ENCODE measurements around the gene NR2F2.

Gene NR2F2

DNA sequence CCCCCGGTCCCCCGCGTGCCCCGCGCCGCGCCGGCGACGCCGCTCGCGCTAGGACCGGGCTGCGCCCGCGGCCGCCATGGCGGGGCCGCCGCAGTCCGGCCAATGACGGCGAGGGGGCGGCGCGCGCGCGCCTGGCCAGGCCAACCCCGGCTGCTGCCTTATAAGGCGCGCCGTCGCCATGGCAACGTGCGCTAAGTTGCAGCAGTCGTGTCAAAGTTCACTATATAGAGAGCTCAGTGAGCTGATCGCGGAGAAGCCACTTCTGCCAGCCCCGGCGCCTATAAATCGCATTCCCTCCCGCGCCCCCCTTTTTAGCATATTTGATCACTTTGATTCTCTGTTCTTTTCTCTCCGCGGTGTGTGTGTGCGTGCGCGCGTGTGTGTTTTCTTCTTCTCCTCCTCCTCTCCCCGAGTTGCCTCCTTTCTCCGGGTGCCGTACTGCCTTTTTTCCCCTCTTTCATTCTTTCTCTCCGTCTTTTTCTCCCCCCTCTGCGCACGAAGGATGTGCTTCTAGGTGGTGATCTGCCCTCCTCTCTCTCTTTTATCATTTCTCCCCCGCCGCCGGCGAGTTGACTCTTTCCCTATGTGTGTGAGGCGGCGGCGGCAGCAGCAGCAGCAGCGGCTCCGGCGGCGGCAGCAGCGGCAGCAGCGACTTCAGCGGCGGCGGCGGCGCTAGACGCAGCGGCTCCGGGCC lies at the start of gene NR2F2:
NR2F2 (plus strand) TSS at position 251 of the 694 bp plus-strand sequence. CDS start 1,406 bp downstream, outside the sequence.
- DNase-seq: no peak

DNA sequence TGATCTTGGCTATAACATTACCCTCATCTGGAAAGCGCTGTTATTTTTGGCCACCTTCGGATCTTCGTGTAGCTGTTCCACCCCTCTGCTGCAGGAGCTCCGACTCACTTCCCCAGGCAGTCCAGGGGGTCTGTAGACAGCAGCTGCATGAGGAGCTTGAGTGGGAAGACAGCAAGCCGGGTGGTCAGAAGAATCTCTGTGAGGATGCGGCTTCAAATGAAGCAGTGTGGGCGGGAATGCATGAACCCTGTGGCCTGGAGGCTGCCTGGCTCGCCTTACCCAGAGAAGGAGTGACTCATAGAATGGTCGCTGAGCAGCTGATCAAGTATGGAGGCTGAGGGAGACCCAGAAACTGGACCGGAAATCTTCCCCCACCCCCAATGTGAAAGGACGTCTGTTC lies 45.2 kb upstream of the NR2F2 start:
- DNase-seq: no peak

DNA sequence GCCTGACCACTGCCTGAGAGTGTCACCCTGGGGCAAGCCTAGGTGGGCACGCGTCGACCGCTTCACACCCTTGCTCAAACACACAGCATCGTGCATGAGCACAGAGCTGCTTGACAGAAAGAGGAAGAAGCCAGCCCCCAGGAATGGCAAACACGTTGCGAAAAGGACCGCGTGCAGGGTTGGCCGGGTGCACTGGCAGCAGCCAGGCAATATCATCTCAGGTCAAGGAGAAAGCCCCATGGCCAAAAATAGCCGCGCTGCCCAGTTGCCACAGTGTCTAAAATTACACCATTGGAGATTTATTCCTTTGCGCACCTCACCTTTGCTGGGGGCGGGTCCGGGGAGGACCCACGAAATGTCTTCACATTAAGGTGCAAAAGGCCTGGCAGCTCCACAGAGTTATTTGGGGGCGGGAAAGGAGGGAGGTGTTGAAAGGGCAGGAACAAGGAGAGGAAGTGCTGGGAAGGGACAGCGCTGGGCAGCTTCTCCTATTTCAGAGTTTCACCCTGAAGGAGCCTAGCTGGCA lies 44.7 kb upstream of the NR2F2 start:
- DNase-seq: no peak

DNA sequence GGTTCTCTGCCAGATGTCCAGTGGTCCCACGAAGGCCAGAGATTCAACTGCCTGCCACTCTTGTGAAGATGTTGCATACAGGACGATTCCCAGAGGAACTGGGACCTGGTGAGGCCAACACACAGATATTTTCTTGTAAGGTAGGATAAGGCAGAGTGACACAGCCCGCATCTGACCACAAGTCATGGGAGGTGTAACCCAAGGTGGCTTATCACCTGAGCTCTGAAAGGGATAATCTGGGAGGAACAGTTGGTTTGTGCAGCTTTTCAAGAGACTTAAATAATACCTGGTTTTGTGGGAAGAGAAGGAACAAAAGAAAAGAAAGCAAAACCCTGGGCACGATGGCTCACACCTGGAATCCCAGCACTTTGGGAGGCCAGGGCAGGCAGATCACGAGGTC lies 39.8 kb upstream of the NR2F2 start:
- DNase-seq: no peak

DNA sequence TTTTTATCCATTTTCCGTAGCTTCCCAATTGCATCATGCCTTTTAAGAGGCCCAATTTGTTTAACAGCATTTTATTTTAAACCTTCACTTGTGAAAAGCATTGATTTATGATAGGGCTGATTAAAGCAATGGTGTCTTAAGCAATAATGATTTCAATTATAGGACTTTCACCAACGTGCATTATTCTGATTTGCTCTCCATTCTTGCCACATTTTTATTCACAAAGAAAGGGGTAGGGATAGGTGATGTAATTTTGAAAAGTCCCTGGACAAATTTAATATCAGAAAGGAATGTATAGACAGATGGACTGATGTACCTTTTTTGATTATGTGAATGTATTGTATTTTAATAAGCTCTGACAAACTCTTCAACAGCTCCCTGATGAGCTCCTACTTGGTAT lies 37.9 kb upstream of the NR2F2 start:
- DNase-seq: no peak

DNA sequence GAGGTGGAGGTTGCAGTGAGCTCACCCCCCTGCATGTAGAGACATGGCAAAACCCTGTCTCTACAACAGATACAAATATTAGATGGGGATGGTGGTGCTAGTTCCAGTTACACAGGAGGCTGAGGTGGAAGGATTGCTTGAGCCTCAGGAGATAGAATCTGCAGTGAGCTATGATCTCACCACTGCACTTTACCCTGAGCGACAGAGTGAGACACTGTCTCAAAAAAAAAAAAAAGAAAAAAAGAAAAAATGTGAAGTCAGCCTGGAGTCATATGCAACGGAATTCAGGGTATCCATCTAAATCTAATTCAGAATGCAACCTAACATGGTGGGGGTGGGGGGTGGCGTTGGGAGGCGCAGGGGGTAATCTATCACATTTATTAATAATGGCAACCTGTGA lies 37.1 kb upstream of the NR2F2 start:
- no peak for DNase-seq

DNA sequence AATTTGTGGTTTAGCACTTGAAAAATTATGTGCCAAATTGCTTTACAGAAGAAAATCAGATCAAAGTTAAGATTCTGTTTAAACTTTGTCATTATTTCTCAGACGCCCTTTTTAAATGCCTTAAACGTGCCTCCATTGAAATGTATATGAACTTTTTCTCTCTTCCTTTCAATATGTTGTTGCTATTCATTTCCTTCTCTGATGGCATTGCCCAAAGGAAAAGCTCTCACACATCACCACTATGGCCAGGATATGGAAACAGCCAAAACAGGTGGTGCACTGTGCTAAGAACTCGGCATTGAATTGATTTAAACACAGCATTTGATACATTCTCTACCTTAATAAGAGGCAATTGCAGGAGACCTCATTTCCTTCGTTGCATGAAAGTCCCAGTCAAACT lies 35.7 kb upstream of the NR2F2 start:
- no peak for DNase-seq

DNA sequence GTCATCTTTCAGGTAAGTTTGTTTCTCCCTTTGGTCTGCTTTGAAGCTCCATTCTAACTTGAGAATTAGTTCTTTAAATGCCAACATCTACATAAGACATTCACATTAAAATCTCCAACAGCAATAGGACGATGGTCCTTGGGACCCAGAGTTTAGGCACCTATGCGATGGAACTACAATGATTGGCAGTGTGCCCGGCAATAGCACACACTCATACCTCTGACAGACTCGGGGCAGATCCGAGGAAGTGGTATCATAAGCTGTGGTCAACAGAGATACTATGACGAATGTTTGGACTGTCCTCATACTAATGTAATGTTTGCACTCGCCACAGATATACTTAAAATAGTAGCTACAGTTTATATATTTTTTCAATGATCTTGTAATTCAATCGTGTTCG lies 34.2 kb upstream of the NR2F2 start:
- no peak for DNase-seq

DNA sequence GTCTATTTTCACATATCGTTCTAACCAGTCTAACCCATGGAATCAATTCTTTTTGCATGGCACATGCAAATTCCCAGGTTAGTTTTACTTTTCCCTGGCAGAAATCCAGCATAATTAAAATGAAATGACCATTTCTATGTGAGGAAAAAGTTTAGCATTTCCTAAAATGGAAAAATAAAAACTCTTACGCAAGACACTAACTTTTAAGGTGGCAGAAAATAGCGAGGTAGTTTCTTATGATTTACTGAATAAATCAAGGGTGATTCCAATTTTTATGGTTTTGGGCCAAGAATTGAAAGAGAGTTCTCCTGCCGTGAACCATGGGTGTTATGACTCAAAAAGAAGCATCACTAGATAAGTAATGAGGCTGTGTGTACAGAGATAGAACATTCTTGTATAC lies 32.7 kb upstream of the NR2F2 start:
- DNase-seq: no peak

DNA sequence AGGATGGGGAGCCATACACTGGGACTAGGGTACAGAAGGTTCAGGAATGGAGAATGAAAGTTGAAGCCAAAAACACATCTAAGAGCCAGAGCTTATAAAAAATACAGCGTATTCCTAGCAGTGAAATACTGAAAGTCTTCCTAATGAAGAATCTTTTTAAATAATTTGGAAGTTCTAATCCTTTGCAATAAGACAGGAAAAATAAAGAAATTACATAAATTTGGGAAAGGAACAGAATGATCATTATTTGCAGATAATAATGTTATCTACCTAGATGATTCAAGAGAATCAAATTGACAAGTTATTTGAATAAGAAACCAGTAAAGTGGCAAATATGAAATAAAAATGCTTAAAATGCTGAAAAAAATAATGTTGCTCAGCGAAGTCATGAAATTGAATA lies 32.3 kb upstream of the NR2F2 start:
- DNase-seq: no peak

DNA sequence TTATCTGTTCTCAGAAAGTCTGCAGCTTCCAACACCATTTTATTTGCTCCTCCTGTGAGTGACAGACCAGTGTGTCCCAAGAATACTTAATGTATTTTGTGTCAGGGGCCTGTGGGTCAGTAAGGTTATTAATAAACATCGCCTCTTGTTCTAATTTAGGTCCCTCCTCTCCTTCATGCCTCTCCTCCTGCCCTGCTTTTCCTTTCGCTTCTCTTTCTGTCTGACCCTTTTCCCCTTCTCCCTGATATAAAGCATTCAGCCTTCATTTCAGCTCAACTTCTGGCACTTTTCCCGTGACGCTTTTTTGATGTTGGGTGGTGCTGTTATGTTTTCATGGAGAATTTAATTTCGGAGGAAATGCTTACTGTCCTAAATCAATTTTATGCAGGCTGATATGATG lies 29.7 kb upstream of the NR2F2 start:
- DNase-seq: no peak

DNA sequence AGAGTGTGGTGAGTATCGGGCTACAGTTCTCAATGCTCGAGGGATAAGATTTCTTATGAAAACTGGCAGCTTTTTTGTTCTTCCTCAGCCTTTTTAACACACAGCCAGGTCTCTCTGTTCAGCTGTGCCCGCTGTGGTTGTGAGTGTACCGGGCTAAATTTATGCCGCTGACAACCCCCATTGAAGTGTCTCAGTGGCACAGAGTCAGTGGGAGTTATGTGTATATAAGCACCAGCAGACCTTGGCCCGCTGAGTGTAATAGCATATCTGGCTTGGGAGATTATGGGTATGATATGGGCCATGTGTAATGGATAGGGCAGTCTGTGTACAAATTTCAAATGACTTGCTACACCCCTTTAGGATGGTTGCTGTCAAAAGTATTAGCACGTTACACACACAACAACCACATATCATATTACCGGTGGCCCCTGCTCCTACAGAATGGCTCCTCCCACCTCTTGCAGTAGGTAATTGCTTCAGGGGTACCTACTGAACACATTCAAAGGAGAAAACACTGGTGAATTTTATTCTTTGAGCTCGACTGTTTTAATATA lies 26.9 kb upstream of the NR2F2 start:
- no peak for DNase-seq

DNA sequence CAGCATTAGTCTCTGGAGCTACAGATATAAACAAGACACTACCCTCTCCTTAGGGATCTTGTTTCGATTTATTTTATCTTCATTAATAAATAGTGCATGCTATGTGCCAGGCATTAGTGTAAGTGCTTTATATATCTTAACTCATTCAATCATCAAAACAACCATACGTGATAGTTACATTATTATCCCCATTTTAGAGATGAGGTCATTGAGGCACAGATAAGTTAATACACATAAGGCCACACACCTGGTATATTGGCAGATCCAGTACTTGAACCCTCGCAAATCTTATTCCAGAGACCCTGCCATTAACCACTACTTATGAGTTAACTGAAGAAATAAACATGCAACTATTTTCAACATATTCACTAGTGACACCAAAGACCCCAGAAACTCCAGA lies 25.7 kb upstream of the NR2F2 start:
- DNase-seq: no peak

DNA sequence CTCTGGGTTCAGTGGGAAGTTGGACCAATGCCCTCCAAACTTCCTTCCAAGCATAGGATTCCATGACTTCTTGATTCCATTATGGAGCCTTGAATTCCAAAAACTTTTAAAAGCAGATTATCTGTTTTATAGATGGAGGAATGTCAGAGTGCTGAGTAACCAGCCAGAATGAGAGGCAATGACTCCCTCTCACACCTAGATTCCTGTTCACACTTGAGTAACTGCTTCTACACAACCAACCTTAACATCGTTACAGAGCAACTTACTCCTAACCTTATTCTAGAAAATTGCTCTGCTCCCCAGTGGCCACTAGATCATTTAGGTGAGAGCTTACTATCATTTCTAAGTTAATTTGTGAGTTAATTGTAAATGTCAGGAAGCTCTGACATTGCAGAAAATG lies 24.2 kb upstream of the NR2F2 start:
- no peak for DNase-seq

DNA sequence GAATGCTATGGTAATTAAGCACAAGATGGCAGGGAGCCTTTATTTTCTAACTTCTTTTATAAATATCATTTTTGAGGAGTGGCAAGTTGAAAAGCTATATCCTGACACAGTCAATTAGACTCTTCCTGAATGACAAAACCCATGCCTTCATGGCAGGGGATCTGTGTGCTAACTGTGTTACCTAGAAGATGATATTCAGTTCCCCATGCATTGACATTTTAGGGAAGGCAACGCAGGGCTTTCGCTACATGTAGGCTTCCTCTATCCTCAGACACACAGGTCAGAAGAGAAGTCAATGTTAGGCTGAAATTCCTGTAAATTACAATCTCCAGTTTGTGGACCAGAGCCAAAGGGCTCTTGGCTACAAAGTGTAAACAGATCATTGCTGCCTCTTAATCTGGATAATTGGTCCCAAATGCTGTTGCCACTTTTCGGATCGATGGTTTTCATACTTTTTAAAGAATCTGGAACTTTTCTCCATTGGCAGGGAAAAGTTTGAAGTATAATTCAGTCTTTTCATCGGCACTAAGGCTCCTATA lies 22.6 kb upstream of the NR2F2 start:
- no peak for DNase-seq

DNA sequence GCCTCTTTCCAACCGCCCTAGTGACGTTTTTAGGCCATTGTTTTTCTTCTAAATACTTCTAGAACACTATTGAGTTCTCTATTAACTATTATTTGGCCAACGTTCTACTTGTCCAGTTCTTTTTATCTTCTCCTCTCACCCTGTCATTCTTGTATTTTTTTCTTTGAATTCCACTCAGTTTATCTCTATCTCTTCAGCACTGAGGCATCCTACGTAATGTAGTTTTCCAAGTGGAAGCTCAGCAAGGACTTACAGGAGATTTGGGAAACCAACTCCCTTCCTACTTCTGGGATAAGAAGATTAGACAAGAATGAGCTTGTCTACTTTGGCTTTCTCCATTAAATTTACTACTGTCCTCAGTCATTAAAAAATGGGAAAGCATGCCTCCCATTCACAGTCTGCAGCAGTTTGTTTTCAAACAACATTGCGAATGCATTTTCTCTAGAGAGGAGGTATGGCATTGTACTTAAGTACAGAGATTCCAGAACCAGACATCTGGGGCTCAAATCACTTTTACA lies 21.3 kb upstream of the NR2F2 start:
- DNase-seq: no peak

DNA sequence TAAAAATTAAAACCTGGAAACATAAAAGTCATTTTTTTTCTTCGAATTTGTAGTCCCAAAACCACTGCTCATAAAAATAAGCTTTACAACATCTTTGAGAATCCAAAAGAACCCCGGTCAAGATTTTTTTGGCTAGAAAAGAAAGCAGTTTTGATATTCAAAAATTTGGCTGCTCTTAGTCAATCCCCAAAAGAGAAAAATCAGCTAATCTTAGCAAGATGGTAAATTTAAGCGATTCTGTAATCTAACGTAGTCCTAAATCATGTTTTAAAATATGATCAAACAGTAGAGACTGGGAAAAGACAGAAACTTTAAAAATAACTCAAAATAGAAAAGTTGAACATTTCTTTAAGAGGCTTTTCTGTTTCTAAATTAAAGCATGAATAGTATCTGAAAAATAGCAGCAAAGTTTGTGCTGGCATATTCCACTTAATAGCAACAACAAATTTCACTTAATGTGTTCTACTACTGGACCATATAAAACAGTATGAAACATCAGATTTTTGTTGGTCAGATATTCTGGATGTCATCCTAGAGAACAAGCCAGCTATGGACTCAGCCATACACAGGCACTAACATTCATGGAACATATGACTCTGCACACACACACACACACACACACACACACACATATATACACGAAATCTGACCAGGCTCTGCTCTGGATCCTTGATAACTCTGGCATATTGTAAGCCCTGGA lies 19.1 kb upstream of the NR2F2 start:
- no peak for DNase-seq

DNA sequence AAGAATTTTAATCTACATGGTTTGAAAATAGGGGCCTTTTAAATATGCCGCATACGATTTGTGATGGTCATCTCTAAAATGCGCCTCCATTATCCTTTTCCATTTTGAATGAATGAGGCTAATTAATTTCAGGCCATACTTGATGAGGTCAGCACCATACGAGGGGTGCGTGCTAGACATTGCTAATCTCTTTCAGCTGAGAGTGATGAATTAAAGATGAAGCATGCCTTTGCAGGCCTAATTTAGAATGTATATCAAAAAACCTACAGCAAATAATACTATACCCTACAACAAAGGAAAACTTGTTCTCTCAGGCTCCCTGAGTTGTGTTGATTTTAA lies 18.6 kb upstream of the NR2F2 start:
- DNase-seq: no peak

DNA sequence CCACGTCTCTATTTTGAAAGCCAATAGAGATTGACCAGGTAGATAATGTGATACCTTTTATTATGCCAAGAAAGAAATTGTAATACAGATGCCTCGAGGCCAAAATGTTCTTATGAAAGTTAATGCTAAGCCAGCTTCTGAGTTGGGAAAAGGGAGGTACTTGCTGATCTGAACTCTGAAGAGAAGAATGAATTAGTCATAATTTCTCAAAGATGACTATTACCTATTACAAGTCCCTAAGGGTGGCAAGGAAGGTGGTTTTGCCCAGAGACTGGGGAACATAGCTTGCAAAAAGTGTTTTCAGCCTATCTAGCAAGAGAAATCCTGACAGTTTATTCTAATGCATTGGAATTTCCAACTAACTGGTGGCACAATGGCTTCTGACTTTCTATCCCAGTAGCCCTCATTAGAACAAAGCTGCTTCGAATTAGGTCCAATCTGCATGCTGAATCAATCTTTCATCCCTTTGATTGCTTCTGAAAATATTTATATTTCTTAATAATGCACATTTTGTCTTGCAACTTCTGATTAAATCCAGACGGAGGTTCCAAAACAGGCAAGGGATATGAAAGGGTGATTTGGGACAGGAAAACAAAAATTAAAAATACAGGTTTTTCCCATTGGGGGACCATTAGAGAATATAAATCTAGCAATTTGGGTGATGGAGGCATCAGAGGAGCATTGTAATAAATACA lies 17.7 kb upstream of the NR2F2 start:
- no peak for DNase-seq

DNA sequence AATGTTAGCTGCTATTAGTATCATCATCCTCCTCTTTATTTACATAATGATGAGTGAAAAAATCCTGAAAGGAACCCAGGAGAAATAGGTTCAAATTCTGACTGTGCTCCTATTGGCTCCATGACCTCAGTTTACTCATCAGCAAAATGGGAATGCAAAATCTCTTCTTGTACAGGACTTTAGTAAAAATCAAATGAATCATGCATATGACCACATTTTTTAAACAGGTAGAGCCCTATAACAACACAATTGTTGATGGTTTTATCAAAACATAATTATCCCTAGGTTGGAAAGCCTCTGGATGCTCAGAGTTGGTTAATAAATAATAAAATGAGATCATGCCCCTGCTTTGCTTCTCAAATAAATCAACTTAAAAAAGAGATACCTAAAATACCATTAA lies 16.0 kb upstream of the NR2F2 start:
- no peak for DNase-seq

DNA sequence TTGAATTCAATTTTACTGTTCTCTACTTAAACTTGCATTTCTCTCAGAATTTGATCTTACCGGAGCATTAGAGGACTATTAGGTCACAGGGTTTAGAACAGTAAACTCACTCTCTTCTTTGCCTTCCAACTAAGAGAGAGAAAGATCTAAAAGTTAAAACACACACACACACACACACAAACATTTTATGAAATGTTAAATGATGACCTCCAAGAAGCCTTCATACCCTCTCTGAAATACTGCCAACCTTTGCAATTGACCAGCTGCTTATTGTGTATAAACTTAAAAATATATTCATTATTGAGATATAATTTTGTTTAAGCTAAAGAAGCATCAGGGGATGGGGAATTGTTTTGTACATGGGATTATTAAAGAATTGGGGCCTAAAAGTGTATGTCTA lies 15.5 kb upstream of the NR2F2 start:
- no peak for DNase-seq

DNA sequence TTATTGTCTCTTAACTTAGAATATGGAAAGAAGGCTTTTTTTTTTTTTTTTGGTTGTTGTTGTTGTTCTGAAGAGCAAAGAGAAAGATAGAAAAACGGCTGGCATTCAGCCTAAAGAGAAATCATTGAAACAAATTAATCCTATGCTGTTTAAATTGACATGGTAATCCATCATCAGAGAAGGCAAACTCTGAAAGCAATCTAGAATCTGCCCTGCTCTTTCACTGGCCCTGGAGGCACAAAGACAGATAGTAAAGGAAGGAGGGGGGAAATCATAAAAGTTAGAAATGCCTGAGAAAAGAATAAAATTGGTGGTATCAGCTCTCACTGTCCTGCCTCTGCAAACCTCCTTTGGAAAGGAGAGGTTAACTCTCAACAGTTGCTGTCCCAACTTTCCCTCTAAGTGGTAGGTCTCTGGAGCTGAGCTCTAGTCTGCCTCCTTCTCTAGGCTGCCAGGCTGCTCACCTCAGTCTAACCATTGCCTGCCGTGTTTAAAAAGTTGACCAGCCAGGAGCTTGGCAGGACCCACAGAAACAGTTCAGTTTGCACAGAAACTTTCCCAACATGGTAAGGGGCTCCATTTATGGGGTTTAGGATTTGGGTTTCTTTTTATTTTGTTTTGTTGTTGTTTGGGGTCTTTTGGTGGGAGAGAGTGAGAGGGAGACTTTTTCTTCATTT lies 13.4 kb upstream of the NR2F2 start:
- no peak for DNase-seq

DNA sequence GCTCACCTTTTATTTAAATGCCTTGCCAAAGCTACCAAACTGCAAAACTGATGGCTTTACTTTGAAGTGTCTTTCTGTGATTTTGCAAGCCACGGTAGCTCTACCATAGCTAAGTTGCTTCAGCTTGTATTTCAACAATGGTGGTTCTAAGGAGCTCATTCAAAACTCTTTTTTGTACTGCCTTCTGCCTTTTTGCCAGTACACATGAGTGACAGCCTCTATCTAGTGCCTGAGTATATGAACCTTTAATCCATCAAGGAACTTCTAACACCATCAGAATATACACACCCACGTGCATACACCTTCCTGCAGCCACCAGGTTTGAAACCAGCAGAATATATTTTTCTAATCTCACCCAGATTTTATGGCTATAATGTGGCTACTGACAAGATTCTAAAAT lies 10.4 kb upstream of the NR2F2 start:
- DNase-seq: no peak

Measured in activated CD4-positive, alpha-beta T cell treated with anti-CD3 and anti-CD28 coated beads for 1 hour (primary cell).